GM19193 (cell line): ENCODE measurements around the gene UIMC1.

Experiments used
- POLR2A ChIP-seq: IDR thresholded peaks from 4 replicates; pipeline ENCODE4 v1.6.1; 2011; ENCODE audit not compliant: insufficient read depth, insufficient read length; ENCODE audit errors: extremely low read depth

The UIMC1 gene

GRCh38 chr5:176980818-176981217 lies 25.8 kb downstream of the UIMC1 start:
- no peak for TF ChIP-seq POLR2A

GRCh38 chr5:176979669-176980068 lies 26.9 kb downstream of the UIMC1 start:
- TF ChIP-seq POLR2A: no peak

- TF ChIP-seq POLR2A: no peak
These were observed 40.9 kb downstream of the UIMC1 start for GRCh38 chr5:176965633-176966032.

GRCh38 chr5:176959051-176959450 lies 47.5 kb downstream of the UIMC1 start:
- no peak for TF ChIP-seq POLR2A

GRCh38 chr5:176956756-176957155 lies 49.8 kb downstream of the UIMC1 start:
- no peak for TF ChIP-seq POLR2A

- no peak for TF ChIP-seq POLR2A
These were observed 50.7 kb downstream of the UIMC1 start for GRCh38 chr5:176955895-176956294.

- TF ChIP-seq POLR2A: no peak
These were observed 52.5 kb downstream of the UIMC1 start for GRCh38 chr5:176954050-176954449.

- TF ChIP-seq POLR2A: no peak
These were observed 53.9 kb downstream of the UIMC1 start for GRCh38 chr5:176952531-176953193.

GRCh38 chr5:176948458-176948857 lies 58.1 kb downstream of the UIMC1 start:
- no peak for TF ChIP-seq POLR2A

GRCh38 chr5:176947847-176948246 lies 58.7 kb downstream of the UIMC1 start:
- no peak for TF ChIP-seq POLR2A

GRCh38 chr5:176944268-176944667 lies 62.3 kb downstream of the UIMC1 start:
- TF ChIP-seq POLR2A: no peak

- TF ChIP-seq POLR2A: no peak
These were observed 62.8 kb downstream of the UIMC1 start for GRCh38 chr5:176943816-176944215.

- no peak for TF ChIP-seq POLR2A
These were observed 64.6 kb downstream of the UIMC1 start for GRCh38 chr5:176941951-176942350.

- no peak for TF ChIP-seq POLR2A
These were observed 68.1 kb downstream of the UIMC1 start for GRCh38 chr5:176938472-176938871.

- TF ChIP-seq POLR2A: no peak
These were observed 71.6 kb downstream of the UIMC1 start for GRCh38 chr5:176935017-176935416.

GRCh38 chr5:176934309-176934930 lies 72.2 kb downstream of the UIMC1 start:
- no peak for TF ChIP-seq POLR2A
